NCI-H774 (cell line): ENCODE results near the gene OBSCN.
"Not testable (repeated sequence)": the region's sequence is repeated elsewhere in the genome, so short reads cannot be mapped to it uniquely, and the experiment has no call there.

Experiments
- DNase-seq: peaks from one replicate; lab custom pipeline; 2025; lab: John Stamatoyannopoulos, UW

Gene OBSCN

DNA sequence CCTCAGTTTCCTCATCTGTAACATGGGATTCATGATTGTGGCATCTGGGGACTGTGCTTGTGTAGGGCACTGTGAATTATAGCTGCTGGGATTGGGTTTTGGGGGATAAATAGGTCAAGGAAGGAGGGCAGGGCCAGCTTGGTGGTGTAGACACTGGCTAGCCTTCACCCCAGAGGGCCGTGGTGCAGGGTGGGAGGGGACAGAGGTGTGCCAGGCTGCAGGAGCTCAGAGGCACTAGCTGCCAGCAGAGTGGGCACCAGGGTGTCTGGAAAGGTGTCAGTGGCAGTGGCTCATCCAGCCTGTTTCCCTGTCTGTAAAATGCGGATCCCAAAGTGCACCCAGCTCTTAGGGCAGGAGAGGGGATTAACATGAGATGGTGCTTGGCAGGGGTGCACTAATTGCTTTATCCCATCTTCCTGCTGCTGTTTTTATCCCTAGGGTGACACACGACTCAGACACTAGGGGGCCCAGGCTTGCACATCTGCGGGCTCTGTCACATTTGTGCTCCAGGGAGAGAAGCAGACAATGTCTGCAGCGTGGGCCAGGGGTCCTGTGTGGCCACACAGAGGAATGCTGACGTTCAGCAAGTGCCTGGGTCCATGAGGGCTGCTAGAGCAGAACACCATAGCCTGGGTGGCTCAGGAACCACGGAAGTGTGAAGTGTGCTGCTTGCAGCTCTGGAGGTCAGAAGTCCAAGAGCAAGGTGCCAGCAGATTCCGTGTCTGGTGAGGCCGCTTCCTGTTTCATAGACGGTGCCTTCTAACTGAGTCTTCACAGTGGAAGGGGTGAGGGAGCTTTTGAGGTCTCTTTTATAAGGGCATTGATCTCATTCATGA lies 19.3 kb downstream of the OBSCN start:
- DNase-seq, result no peak

DNA sequence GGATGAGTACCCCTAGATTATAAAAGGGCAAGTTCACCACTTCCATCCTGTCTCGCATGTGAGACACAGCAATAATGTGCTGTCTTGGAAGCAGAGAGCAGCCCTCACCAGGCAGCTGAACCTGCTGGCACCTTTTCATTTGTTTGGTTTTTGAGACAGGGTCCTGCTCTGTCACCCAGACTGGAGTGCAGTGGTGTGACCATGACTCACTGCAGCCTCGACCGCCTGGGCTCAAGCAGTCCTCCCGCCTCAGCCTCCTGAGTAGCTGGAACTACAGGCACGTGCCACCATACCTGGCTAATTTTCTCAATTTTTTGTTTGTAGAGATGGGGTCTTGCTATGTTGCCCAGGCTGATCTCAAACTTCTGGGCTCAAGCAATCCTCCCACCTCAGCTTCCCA lies 20.3 kb downstream of the OBSCN start:
- DNase-seq, result not testable (repeated sequence)

DNA sequence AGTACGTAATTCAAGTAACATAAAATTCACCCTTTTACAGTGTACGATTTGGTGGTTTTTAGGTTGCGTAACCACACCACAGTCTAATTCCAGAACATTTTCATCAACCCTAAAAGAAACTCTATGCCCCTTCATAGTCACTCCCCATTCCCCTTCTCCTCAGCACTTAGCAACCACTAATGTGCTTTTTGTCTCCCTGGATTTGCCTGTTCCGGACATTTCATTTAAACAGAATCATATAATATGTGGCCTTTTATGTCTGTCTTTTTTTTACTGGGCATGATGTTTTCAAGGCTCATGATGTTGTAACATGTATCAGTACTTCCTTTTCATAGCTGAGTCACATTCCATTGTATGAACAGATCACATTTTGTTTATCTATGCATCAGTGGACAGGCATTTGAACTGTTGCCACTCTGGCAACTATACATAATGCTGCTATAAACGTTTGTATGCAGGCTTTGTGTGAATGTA lies 20.8 kb downstream of the OBSCN start:
- no peak for DNase-seq

DNA sequence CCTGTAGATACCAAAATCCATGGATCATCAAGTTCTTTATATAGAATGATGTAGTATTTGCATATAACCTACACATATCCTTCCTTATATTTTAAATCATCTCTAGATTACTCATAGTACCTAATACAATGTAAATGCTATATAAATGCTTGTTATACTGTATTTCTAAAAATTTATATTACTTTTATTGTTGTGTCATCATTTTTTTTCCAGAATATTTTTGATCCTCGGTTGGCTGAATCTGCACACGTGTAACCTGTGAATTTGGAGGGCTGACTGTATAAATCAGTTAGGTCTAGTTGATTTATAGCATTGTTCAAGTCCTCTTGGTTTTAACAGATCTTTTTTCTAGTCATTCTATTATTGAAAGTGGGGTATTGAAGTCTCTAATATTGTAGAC lies 23.3 kb downstream of the OBSCN start:
- DNase-seq, result no peak

DNA sequence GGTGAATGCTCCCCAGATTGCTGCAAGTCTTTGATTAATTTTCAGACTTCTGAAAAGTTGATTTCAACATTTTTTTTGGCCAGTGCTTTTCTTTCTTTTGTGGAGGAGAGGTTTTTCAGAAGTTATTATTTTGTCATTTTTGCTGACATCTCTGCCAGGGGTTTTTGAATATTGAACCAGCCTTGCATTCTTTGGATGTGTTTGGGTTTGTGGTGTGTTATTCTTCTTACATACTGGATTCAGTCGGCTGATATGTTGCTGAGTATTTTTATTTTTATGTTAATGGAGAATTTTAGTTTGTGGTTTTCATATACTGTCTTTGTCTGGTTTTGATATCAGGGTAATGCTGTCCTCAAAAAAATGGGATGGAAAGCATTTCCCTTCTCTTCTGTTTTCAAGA lies 25.3 kb downstream of the OBSCN start:
- DNase-seq, result no peak

DNA sequence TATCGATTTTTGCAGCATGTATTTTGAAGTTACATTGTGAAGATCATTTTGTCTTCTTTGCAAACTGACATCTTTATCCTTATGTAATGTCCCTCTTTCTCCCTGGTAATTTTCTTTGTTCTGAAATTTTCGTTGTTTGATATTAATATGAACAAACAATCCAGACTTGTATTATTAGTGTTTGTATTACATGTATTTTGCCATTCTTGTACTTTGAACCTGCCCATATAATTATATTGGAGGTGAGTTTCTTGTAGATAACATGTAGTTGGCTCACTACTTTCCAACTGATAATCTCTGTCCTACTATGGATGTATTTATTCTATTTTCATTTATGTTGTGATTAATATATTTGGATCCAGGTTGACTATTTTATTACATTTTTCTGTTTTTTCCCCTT lies 27.1 kb downstream of the OBSCN start:
- DNase-seq, result no peak

DNA sequence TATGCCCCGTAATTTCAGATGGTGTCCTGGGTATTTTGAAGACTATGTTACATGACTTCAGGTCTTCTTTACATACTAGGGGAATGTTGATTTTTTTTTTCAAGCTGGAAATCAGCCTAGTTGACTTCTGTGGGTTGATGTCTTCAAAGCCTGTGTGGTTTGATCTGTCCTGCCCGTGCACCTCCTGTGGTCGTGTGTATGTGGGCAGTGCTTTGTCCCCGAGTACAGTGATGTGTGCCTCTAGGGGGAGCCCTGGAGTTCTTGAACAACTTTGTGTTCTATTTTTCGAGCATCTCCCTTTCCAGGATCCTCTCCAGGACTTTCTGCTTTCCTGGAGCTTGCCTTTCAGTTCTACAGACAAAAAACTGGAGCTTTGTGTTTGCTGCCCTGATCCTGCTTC lies 28.9 kb downstream of the OBSCN start:
- DNase-seq, result no peak

DNA sequence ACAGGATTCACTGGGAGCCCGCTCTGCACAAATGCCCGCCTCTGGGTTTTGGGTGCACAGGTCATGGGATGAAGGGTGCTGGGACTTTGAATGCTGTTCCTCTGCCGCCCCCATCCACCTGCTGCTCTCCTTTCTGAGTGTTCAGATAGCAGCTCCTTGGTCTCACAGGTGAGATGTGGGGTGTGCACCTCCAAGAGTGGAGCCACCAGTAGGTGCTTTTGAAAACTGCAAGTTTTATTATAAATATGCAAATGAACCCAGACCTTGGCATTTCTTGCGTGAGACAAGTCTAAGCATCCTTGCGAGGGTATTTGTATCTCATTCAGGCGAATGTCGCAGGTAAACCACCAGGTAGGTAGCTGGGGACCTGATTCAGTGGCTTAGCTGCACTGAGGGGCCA lies 30.2 kb downstream of the OBSCN start:
- no peak for DNase-seq

DNA sequence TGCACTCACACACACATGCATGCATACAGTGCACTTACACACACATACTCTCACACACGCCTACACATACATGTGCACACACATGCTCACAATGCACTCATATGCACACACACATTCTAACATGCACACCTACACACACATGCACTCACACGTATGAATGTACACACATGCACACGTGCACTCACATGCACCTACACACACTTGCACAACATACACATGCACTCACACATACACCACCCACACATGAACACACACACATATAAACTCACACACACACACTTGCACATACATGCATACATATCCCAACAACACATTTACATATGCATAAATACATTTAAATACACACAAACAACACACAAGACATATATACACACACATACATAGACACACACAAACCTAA lies 30.6 kb downstream of the OBSCN start:
- DNase-seq, result no peak

DNA sequence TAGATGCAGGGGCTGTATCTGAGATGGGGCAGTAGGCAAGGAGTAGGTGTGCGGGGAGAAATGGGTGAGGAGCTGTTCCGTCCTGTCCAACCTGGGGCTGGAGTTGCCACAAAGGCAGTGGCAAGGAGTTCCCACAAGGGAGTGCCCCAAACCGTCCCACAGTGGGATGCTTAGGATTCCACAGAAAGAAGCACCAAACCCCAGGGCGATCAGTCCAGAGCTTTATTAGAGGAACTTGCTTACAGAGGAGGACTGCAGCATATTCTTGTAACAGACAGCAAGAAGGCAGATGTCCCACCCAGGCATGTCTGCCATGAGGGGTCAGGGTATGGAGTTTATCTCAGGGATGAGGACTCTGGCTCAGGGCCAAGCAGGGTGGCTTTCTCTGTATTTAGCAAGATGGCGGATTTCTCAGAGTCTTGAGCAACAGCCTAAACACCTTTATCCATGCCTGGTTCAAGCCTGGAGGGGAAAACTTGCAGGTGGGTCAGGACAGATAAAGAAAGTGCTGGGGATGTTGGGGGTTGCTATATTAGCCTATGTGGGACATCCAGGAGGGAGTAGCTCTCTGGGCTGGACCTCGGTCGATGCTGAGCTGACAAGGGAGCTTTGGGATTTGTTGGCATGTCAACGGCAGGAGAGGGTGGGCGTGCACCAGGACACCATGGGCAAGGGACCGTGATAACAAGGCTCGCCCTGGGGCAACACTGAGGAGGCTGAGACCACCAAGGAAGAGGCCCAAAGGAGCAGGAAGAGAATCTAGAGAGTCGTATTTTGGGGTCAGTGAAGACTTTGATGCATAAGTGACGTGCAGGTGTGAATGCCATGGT lies 32.8 kb downstream of the OBSCN start:
- DNase-seq, result no peak

DNA sequence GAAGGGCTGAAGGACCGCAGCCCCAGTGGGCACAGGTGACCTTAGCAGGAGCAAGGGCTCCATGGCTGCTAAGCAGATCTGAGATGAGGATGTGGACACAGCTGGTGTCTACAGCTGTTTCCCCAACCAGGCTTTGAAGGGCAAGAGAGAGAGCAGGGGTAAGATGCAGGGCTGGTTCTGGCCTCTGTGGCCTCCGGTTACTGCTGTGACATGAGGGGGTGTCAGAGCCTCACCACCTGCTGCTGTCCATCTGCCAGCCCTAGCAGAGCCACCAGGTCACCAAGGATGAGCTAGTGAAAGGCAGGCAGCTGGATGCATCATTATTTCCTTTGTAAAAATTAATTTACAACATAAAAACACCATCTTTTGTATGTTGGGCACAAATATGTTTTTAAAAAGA lies 33.4 kb downstream of the OBSCN start:
- DNase-seq, result no peak

DNA sequence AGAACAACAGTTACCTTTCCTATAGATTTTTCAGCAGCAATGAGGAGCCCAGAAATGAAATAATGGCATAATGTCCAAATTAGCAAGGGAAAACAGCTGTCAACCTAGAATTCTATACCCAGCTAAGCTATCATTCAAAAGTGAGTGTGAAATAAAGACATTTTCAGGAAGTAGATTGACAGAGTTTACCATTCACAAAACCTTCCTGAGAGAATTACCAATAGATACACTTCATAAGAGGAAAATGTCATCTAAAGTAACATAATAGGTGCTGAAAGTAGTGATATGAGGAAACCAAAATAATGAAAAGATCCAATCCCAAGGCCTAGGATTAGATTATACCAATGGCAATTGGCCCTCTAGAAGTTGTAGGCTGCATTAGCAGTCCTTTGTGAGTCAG lies 34.6 kb downstream of the OBSCN start:
- DNase-seq, result no peak

DNA sequence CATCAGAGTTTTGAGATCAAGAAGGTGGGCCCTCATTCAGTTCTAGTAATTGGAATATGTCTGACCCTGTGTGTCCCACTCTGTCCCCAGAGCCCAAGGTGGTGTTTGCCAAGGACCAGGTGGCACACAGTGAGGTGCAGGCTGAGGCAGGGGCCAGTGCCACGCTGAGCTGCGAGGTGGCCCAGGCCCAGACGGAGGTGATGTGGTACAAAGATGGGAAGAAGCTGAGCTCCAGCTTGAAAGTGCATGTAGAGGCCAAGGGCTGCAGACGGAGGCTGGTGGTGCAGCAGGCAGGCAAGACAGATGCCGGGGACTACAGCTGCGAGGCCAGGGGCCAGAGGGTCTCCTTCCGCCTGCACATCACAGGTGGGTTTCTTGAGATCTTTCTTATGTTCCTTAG lies 35.2 kb downstream of the OBSCN start:
- DNase-seq, result no peak

DNA sequence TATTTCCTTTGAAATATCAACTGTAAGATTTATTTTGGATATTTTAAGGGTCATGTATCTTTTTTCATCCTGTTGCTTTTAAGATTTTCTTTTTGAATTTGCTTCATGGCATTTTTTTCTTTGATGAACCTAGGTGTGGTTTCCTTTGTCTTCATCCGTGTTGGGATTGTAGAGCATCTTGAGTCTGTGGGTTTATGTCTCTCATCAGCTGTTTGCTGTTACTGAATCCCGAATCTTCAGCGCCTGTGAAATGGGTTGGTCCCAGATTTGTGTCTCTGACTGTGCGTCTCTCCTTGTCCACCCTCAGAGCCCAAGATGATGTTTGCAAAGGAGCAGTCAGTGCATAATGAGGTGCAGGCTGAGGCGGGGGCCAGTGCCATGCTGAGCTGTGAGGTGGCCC lies 36.1 kb downstream of the OBSCN start:
- DNase-seq, result not testable (repeated sequence)

DNA sequence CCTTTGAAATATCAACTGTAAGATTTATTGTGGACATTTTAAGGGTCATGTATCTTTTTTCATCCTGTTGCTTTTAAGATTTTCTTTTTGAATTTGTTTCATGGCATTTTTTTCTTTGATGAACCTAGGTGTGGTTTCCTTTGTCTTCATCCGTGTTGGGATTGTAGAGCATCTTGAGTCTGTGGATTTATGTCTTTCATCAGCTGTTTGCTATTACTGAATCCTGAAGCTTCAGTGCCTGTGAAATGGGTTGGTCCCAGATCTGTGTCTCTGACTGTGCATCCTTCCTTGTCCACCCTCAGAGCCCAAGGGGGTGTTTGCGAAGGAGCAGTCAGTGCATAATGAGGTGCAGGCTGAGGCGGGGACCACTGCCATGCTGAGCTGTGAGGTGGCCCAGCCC lies 37.3 kb downstream of the OBSCN start:
- no peak for DNase-seq

DNA sequence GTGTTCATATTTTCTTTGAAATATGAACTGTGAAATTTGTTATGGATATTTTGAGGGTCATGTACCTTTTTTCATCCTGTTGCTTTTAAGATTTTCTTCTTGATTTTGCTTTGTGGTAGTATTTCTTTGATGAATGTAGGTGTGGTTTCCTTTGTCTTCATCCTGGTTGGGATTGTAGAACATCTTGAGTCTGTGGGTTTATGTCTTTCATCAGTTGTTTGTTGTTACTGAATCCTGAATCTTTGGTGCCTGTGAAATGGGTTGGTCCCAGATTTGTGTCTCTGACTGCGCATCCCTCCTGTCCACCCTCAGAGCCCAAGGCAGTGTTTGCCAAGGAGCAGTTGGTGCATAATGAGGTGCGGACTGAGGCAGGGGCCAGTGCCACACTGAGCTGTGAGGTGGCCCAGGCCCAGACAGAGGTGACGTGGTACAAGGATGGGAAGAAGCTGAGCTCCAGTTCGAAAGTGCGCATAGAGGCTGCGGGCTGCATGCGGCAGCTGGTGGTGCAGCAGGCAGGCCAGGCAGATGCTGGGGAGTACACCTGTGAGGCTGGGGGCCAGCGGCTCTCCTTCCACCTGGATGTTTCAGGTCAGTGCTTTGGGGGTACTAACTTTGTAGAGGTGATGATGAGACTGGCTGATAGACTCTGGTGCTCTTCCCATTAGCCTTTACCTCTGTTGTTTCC lies 38.5 kb downstream of the OBSCN start:
- no peak for DNase-seq

DNA sequence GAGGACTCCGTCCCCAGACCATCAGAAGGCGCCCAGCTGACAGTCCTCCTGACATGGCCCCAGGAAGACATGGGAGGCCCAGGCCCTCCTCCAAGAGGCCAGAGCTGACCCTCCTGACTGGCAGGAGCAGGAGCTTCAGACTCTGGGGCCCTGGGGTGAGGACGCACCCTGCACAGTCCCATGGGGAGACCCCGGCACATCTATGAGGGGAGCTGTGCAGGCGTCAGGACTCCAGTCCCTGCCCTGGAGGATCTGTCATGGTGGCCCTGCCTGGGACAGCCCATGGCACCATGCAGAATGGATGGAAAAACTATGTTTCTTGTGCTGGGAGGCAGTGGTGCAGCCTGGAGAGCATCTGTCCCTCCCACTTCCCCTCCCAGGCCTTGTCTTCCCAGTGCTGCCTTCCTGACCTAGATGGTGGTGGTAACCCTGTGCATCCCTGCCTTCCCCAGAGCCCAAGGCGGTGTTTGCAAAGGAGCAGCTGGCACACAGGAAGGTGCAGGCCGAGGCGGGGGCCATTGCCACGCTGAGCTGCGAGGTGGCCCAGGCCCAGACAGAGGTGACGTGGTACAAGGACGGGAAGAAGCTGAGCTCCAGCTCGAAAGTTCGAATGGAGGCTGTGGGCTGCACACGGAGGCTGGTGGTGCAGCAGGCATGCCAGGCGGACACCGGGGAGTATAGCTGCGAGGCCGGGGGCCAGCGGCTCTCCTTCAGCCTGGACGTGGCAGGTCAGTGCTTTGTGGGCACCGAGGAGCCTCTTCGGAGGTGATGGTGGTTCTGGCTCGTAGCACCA lies 41.9 kb downstream of the OBSCN start:
- DNase-seq, result no peak

DNA sequence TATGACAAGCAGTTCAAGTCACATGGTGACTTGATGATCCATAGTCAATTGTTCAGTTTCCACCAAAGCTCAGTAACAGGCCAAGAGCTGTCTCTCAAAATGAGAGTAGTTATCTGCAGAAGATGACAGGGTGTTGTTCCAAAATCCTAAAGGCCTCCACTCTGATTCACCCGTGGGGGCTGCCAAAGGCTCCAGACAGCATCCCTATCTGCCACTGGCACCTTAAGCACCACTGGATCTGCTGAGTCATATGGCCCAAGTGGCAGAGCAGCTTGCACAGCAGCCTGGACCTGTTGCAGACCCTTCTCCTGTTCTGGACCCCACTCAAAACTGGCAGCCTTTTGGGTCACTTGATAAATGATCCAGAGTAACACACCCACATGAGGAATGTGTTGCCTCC lies 44.6 kb downstream of the OBSCN start:
- DNase-seq, result not testable (repeated sequence)

DNA sequence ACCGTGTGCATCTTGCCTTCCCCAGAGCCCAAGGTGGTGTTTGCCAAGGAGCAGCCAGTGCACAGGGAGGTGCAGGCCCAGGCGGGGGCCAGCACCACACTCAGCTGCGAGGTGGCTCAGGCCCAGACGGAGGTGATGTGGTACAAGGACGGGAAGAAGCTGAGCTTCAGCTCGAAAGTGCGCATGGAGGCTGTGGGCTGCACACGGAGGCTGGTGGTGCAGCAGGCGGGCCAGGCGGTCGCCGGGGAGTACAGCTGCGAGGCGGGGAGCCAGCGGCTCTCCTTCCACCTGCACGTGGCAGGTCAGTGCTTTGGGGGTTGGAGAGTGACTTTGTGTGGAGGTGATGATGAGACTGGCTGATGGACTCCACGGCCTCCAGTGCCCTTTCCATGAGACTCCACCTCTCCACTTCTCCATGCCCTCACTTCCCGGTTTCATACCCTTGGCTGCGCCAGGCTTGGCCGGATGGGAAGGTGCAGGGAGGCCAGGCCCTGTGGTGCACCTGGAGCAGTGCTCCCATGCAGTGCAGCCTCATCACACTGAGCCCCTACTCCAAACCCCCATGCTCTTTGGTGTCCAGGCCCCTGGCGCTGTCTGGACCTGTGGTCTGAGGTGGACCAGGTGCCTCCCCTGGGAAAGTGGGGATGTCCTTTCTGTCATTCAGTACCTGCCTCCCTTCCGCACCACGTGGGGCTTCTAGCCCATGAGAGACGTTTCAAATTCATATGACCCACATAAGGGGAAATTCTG lies 49.0 kb downstream of the OBSCN start:
- no peak for DNase-seq

DNA sequence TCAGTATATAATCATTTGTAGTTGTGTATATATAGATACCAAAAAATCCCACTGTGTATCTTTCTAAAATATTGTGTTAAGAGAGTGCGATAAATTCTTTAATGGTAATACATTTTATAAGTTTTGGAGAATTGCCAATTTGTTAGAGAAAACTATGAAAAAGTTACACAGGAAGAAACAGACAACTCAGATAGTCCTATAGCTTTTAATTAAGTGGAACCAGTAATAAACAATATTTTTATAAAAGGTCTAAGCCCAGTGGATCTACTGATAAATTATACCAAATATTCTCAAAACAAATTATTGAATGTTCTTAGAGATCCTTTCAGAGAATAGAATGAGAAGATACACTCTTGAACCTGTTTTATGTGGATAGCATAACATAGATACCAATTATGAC lies 50.6 kb downstream of the OBSCN start:
- DNase-seq, result no peak

DNA sequence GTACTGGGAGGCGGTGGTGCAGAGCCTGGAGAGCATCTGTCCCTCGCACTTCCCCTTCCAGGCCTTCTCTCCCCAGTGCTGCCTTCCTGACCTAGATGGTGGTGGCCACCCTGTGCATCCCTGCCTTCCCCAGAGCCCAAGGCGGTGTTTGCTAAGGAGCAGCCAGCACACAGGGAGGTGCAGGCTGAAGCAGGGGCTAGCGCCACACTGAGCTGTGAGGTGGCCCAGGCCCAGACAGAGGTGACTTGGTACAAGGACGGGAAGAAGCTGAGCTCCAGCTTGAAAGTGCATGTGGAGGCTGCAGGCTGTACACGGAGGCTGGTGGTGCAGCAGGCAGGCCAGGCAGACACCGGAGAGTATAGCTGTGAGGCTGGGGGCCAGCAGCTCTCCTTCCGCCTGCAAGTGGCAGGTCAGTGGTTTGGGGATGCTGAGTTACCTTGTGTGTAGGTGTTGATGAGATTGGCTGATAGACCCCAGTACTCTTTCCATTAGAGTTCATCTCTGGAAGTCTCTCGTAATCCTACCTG lies 51.6 kb downstream of the OBSCN start:
- DNase-seq, result no peak
